Measurements from ENCODE around the gene CHEK2. TPM values are rescaled to one million over a fixed set of nuclear protein-coding genes. Genes with fewer than 3 reads are reported as not detected.

Gene CHEK2
- total and polyA plus RNA-seq, 10 of the 15 experiments (the other 5 are each of a cell fraction or from before 2014, with no cell fraction given), result 15.7 to 59.7 (median 22.7) TPM

- in situ Hi-C loops (cut with MboI), result no loop called here
- no peak for TF ChIP-seq ZNF217 (IDR thresholded peaks at IDR 0.05)
- no peak for TF ChIP-seq JUND (IDR thresholded peaks at IDR 0.05; ENCODE audit: low read depth, low read length)
- TF ChIP-seq CHD1 (IDR thresholded peaks at IDR 0.05; ENCODE audit: low read depth, low read length), result no peak
- TF ChIP-seq NRF1 (conservative IDR thresholded peaks at IDR 0.05; ENCODE audit: low read depth, low read length), result no peak
- TF ChIP-seq BRCA1 (IDR thresholded peaks at IDR 0.05; ENCODE audit: low read depth, low read length), result no peak
- no peak for TF ChIP-seq BCLAF1 (IDR thresholded peaks at IDR 0.05)
- TF ChIP-seq, protein P1, sequence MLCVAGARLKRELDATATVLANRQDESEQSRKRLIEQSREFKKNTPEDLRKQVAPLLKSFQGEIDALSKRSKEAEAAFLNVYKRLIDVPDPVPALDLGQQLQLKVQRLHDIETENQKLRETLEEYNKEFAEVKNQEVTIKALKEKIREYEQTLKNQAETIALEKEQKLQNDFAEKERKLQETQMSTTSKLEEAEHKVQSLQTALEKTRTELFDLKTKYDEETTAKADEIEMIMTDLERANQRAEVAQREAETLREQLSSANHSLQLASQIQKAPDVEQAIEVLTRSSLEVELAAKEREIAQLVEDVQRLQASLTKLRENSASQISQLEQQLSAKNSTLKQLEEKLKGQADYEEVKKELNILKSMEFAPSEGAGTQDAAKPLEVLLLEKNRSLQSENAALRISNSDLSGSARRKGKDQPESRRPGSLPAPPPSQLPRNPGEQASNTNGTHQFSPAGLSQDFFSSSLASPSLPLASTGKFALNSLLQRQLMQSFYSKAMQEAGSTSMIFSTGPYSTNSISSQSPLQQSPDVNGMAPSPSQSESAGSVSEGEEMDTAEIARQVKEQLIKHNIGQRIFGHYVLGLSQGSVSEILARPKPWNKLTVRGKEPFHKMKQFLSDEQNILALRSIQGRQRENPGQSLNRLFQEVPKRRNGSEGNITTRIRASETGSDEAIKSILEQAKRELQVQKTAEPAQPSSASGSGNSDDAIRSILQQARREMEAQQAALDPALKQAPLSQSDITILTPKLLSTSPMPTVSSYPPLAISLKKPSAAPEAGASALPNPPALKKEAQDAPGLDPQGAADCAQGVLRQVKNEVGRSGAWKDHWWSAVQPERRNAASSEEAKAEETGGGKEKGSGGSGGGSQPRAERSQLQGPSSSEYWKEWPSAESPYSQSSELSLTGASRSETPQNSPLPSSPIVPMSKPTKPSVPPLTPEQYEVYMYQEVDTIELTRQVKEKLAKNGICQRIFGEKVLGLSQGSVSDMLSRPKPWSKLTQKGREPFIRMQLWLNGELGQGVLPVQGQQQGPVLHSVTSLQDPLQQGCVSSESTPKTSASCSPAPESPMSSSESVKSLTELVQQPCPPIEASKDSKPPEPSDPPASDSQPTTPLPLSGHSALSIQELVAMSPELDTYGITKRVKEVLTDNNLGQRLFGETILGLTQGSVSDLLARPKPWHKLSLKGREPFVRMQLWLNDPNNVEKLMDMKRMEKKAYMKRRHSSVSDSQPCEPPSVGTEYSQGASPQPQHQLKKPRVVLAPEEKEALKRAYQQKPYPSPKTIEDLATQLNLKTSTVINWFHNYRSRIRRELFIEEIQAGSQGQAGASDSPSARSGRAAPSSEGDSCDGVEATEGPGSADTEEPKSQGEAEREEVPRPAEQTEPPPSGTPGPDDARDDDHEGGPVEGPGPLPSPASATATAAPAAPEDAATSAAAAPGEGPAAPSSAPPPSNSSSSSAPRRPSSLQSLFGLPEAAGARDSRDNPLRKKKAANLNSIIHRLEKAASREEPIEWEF (IDR thresholded peaks at IDR 0.05; ENCODE audit: insufficient replicate concordance, low read depth, low read length), result no peak
- no peak for TF ChIP-seq NR2C2 (IDR thresholded peaks at IDR 0.05; ENCODE audit: borderline replicate concordance, control insufficient read depth, insufficient read length, low read depth)
- no peak for TF ChIP-seq RAD51 (IDR thresholded peaks at IDR 0.05)
- no peak for TF ChIP-seq CBX3 (IDR thresholded peaks at IDR 0.05; ENCODE audit: borderline replicate concordance, low read depth)
- no peak for TF ChIP-seq E4F1 (IDR thresholded peaks at IDR 0.05; ENCODE audit: borderline replicate concordance, partially characterized antibody)
Measured at GRCh38 chr22:28791124-28791523, 49.5 kb upstream of the CHEK2 start.

More at GRCh38 chr22:28791124-28791523, 49.5 kb upstream of the CHEK2 start:
- H3K9ac ChIP-seq (ENCODE audit: control insufficient read depth, insufficient read depth, low read length), result peak overlapping the region; percentile 1; the same call in 1 of the 2 replicates
- no peaks in the 10 kb centered on the region for H3K9me3 ChIP-seq (replicated peaks; ENCODE audit: control insufficient read depth, insufficient read depth, low read length)
- SMC1A ChIA-PET (ENCODE audit: uncharacterized antibody, unreplicated experiment), result interaction anchor here (0.8 to 10.7 kb wide), 15 partner anchors 9 to 250 kb away, joined by 3 to 95 read pairs (median 4); partner anchors contain the start of genes CCDC117 and XBP1
- WGBS (ENCODE audit: insufficient coverage, insufficient replicate concordance, low lambda C conversion rate, missing lambda C conversion rate), result 85% methylated on average over 5 of the region's 5 CpGs
- H3K4me2 ChIP-seq (ENCODE audit: control insufficient read depth, insufficient read depth), result peak overlapping the region; percentile 12; the same call in 1 of the 2 replicates
- no peak for FAIRE-seq
- no TSS peak for BruUV-seq (replicated peaks)
- intact Hi-C loops (cut with micrococcal nuclease; ENCODE audit: unreplicated experiment), result loop anchor here (5.0 to 10.0 kb wide), 2 partner anchors 49 to 116 kb away; partner anchors contain the start of genes CHEK2, HSCB and TTC28
- peaks cover 41% of the 10 kb centered on the region for H3K4me1 ChIP-seq (ENCODE audit: control insufficient read depth, insufficient read depth, low read length)
- RAD21 ChIA-PET (ENCODE audit: unreplicated experiment), result interaction anchor here (0.5 to 7.6 kb wide), 9 partner anchors 9 to 250 kb away, joined by 3 to 69 read pairs (median 9); partner anchors contain the start of gene XBP1
- no peak for ATAC-seq
- peaks cover 13% of the 10 kb centered on the region for H3K79me2 ChIP-seq (ENCODE audit: control insufficient read depth, insufficient read depth, low read length)
- H2AFZ ChIP-seq (ENCODE audit: control insufficient read depth, low read depth, low read length), result no peak overlapping the region
- POLR2A ChIA-PET, result interaction anchor here (0.7 to 5.7 kb wide), 8 partner anchors 10 to 250 kb away, joined by 3 to 31 read pairs (median 4); partner anchors contain the start of gene XBP1
- no peak overlapping the region for H3K4me3 ChIP-seq
- no peaks in the 10 kb centered on the region for H3K27me3 ChIP-seq (replicated peaks in 1 of 2; ENCODE audit: control insufficient read depth in 2 of 2, insufficient read depth in 2 of 2, low read length in 1 of 2)
- H3K27ac ChIP-seq (ENCODE audit: control insufficient read depth, insufficient read depth), result peak overlapping the region; percentile 64
- CTCF ChIA-PET, result interaction anchor here (0.7 to 10.4 kb wide), 21 partner anchors 8 to 363 kb away, joined by 3 to 126 read pairs (median 5); partner anchors contain the start of genes CCDC117, CHEK2 and HSCB
- no peaks in the 10 kb centered on the region for H4K20me1 ChIP-seq (ENCODE audit: control insufficient read depth, insufficient read depth)
- peaks cover 8 to 21% of the 10 kb centered on the region in 2 experiments for H3K36me3 ChIP-seq (ENCODE audit: control insufficient read depth in 2 of 2, insufficient read depth in 2 of 2, low read length in 1 of 2)
- DNase-seq (ENCODE audit: low read depth, low spot score), result no peak

Measured in GM12878 (cell line).